Uterus (tissue), 4 donors: ENCODE results near the gene DTX3. TPM values are rescaled to one million over a fixed set of nuclear protein-coding genes. Genes with fewer than 3 reads are reported as not detected.

Source experiments
- DNase-seq, 2 donors: peaks; one replicate each; pipeline ENCODE4 v3.0.0-alpha.2; 2019 to 2020
- H3K27ac ChIP-seq, 2 donors: fragments of 200-600 bp; sonication (generic); 1 replicate in 1 of 2; 2 replicates in 1 of 2; pipeline ENCODE4 v1.5.1; 2016 to 2018
- H3K27me3 ChIP-seq, 2 donors: fragments of 200-600 bp; sonication (generic); one replicate each; pipeline ENCODE4 v1.5.1; 2018 to 2019; ENCODE audit warnings: control low read depth in 1 of 2
- H3K36me3 ChIP-seq, 2 donors: fragments of 200-600 bp; sonication (generic); one replicate each; pipeline ENCODE4 v1.5.1; 2019; ENCODE audit warnings: control low read depth in 1 of 2
- H3K4me1 ChIP-seq, 2 donors: fragments of 200-600 bp; sonication (generic); one replicate each; pipeline ENCODE4 v1.5.1; 2018 to 2019; ENCODE audit warnings: control low read depth in 1 of 2
- H3K4me3 ChIP-seq, 2 donors: fragments of 200-600 bp; sonication (generic); 1 replicate in 1 of 2; 2 replicates in 1 of 2; pipeline ENCODE4 v1.5.1; 2018 to 2019; ENCODE audit warnings: mild to moderate bottlenecking in 1 of 2
- H3K9me3 ChIP-seq, 2 donors: fragments of 200-600 bp; sonication (generic); one replicate each; pipeline ENCODE4 v1.5.1; 2019; ENCODE audit warnings: control low read depth in 1 of 2
- POLR2A ChIP-seq, 2 donors: fragments of 450-650 bp; IDR thresholded peaks; one replicate each; pipeline ENCODE4 v1.6.1; 2016; ENCODE audit warnings: antibody characterized with exemption in 2 of 2, mild to moderate bottlenecking in 1 of 2, moderate library complexity in 1 of 2
- intact Hi-C: fragments of 100-400 bp; cut with DNase I; formaldehyde crosslinking; loops from one replicate; pipeline ENCODE4 v1.15.1; 2023; ENCODE audit warnings: low total_unique reads
- total RNA-seq, 4 donors: library from RNA; depleted of rRNA in 3 of 4; stranded (reverse); fragments of >200 nt in 3 of 4; gene quantifications; one replicate each; pipeline versions ENCODE4 v1.1.0 to v1.2.4, GENCODE V29; 2014 to 2023
- TF ChIP-seq, protein P1 (sequence below), 4 experiments: fragments of 200-600 bp in 2 of 4; fragments of 450-650 bp in 2 of 4; sonication (generic) in 2 of 4; IDR thresholded peaks; one replicate each; pipeline ENCODE4 v1.5.1; 2016 to 2019; ENCODE audit warnings: antibody characterized with exemption in 4 of 4, mild to moderate bottlenecking in 2 of 4, moderate library complexity in 1 of 4
- donor health status: DM: yes; HTN: yes; CAD: no.

DTX3 gene
- total RNA-seq, 4 donors from 2014 or later = 17.6 to 82.5 (median 40.9) TPM

DNA sequence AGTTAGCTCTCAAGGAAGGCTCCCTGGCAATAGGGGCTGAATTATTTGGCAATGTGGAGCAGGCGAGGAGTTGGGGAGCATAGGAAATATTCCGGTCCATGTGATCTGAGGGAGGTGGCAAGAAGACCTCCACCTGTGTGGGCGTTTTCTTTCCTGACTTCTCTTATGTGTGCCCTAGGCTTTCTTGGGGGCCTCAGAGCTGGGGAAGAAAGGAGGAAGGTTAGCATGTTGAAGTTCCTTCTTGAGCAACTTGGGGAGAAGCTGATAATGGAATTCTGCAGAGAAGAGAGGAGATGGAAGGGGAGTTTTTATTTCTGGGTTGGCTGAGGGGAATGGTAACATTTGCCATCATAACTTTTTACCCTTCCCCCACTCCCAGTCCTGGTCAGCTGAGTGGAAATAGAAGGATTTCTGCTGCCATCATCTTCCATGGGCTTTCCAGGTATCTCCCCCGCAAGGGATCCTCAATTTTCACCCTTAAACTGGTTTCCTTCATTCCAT is 1.2 kb downstream of the DTX3 start:
- H3K4me1 ChIP-seq = no peaks in the 10 kb centered on the region
- H3K36me3 ChIP-seq = no peaks in the 10 kb centered on the region
- no peaks in the 10 kb centered on the region for H3K9me3 ChIP-seq
- no peak overlapping the region for H3K4me3 ChIP-seq
- peak overlapping the region; percentile 95 to 96 for H3K27ac ChIP-seq
- TF ChIP-seq, protein P1, sequence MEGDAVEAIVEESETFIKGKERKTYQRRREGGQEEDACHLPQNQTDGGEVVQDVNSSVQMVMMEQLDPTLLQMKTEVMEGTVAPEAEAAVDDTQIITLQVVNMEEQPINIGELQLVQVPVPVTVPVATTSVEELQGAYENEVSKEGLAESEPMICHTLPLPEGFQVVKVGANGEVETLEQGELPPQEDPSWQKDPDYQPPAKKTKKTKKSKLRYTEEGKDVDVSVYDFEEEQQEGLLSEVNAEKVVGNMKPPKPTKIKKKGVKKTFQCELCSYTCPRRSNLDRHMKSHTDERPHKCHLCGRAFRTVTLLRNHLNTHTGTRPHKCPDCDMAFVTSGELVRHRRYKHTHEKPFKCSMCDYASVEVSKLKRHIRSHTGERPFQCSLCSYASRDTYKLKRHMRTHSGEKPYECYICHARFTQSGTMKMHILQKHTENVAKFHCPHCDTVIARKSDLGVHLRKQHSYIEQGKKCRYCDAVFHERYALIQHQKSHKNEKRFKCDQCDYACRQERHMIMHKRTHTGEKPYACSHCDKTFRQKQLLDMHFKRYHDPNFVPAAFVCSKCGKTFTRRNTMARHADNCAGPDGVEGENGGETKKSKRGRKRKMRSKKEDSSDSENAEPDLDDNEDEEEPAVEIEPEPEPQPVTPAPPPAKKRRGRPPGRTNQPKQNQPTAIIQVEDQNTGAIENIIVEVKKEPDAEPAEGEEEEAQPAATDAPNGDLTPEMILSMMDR (IDR thresholded peaks at IDR 0.05) = no peak
- TF ChIP-seq POLR2A (IDR thresholded peaks at IDR 0.05) = no peak
- no peaks in the 10 kb centered on the region for H3K27me3 ChIP-seq
- intact Hi-C loops = no loop called here
- no peak for DNase-seq

DNA sequence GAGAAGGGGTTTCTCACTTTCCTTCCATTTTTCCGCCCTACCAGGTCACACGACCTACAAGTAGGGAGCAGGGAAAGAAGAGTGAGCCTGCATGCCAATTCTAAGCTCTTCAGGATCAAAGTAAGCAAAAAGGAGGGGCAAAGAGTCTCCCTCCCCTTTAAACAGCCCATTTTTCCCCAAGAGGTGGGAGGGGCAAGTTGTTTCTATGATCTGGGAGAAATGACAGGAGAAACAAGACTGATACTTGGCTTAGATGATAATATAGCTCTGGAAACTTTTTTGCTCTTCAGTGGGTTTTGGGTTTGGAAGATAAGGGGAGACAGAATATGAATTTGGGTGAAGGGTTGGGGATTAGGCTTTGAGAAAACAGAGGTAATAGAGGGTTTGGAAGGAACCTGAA is 1.8 kb downstream of the DTX3 start:
- H3K36me3 ChIP-seq = no peaks in the 10 kb centered on the region
- intact Hi-C loops = no loop called here
- no peaks in the 10 kb centered on the region for H3K9me3 ChIP-seq
- H3K4me3 ChIP-seq = no peak overlapping the region
- TF ChIP-seq, protein P1 (IDR thresholded peaks at IDR 0.05) = no peak
- TF ChIP-seq POLR2A (IDR thresholded peaks at IDR 0.05) = no peak
- no peak for DNase-seq
- no peaks in the 10 kb centered on the region for H3K4me1 ChIP-seq
- H3K27ac ChIP-seq = peak overlapping the region in 1 of 2 donors; percentile 95
- no peaks in the 10 kb centered on the region for H3K27me3 ChIP-seq

DNA sequence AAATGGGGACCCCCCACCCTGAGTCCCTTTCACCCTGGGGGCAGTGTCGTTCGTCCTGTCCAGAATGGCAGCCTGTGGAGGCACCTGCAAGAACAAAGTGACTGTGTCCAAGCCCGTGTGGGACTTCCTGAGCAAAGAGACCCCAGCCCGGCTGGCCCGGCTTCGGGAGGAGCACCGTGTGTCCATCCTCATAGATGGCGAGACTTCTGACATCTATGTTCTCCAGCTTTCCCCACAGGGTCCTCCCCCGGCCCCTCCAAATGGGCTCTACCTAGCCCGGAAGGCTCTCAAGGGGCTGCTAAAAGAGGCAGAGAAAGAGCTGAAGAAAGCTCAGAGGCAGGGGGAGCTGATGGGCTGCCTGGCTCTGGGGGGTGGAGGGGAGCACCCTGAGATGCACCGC is 2.2 kb downstream of the DTX3 start:
- intact Hi-C loops = no loop called here
- DNase-seq = no peak

DNA sequence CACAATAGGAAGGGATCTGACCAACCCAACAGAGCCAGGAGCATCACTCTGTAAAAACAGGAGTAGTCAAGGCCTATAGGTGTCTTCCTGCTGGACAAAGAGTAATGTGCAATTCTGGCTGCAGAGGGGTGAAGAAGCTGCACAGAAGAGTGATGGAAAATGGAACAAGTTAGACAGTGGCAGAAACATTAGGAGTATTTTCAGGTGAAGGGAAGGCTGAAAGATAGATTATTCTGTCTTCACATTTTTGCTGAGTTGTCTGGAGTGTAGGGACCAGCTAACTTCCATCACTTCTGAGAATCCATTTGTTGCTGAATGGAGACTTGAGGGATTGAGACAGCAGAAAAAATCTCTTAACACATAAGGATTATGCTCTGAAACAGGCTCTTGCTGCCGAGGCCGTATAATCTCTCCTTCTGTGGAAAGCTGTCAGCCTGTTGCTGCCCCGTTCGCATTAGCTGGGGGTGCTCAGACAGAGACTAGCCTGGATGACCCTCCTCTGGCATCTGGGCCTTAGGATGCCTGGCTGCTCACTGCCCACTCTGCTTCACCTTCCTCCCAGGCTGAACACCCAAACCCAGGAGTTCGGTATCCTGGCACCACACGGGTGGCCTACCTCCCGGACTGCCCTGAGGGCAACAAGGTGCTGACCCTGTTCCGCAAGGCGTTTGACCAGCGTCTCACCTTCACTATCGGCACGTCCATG is 3.5 kb downstream of the DTX3 start:
- no peaks in the 10 kb centered on the region for H3K36me3 ChIP-seq
- no peak for TF ChIP-seq POLR2A (IDR thresholded peaks at IDR 0.05)
- TF ChIP-seq, protein P1 (IDR thresholded peaks at IDR 0.05) = no peak
- DNase-seq = no peak
- H3K9me3 ChIP-seq = no peaks in the 10 kb centered on the region
- H3K4me3 ChIP-seq = no peak overlapping the region
- H3K4me1 ChIP-seq = no peaks in the 10 kb centered on the region
- H3K27me3 ChIP-seq = no peaks in the 10 kb centered on the region
- H3K27ac ChIP-seq = no peak overlapping the region
- intact Hi-C loops = no loop called here

More for the DNA sequence above, 2.2 kb downstream of the DTX3 start:
- no peak for TF ChIP-seq POLR2A (IDR thresholded peaks at IDR 0.05)
- TF ChIP-seq, protein P1 (IDR thresholded peaks at IDR 0.05) = no peak
- H3K27ac ChIP-seq = no peak overlapping the region
- H3K4me3 ChIP-seq = no peak overlapping the region
- no peaks in the 10 kb centered on the region for H3K4me1 ChIP-seq
- H3K36me3 ChIP-seq = no peaks in the 10 kb centered on the region
- no peaks in the 10 kb centered on the region for H3K27me3 ChIP-seq
- H3K9me3 ChIP-seq = no peaks in the 10 kb centered on the region

DNA sequence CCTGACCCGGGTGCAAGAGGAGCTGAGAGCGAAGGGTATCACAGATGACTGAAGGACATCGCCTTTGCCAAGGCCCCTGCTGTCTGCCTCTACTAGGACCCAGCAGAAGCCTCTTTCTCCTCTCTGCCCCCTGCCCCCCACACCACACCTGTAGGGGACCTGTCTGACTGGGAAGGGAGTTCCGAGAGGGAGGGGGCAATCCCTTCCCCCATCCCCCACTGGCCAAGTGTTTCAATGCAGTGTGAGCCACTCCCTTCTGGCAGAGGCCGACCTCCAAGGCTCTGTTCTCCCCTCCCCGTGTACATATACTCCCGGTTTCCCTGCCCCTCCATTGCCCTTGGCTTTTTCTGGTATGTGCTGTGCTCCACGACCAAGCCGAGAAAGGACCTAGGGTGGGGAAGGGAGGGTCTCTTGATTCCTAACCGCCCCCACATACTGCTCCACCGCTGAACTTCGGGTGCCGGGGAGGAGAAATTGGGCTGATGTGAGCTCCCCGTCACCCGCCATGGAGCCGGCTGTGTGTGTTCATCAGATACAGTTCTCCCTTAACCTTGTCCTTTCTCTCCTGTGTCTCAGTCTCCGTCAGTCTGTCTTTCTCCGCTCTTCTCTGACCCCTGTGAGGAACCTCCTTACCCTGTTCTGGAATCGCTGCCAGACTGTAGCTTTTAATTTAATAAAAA is 4.6 kb downstream of the DTX3 start:
- Histone ChIP-seq H3K27ac (peak overlapping the region; percentile 93 to 94), H3K36me3 (no peaks in the 10 kb centered on the region), H3K27me3 (no peaks in the 10 kb centered on the region), H3K4me1 (no peaks in the 10 kb centered on the region), H3K9me3 (no peaks in the 10 kb centered on the region), H3K4me3 (peak overlapping the region; percentile 70 to 81)
- intact Hi-C loops = no loop called here
- peak; percentile 38 to 44 for DNase-seq
- TF ChIP-seq, protein P1 (IDR thresholded peaks at IDR 0.05) = no peak
- TF ChIP-seq POLR2A (IDR thresholded peaks at IDR 0.05) = no peak
